Mesothelial cell of epicardium (in vitro differentiated cells): ENCODE measurements around the gene ISCA2. TPM values are rescaled to one million over a fixed set of nuclear protein-coding genes. Genes with fewer than 3 reads are reported as not detected.
A peak's percentile ranks its signal among the peaks of the same experiment; 100 is the strongest.

ENCODE experiments used
- DNase-seq, 2 experiments: peaks; one replicate each; pipeline ENCODE4 v3.0.0; 2021; ENCODE audit warnings: low spot score in 2 of 2; ENCODE audit not compliant: unreplicated experiment in 2 of 2
- H3K27ac Mint-ChIP-seq: 2 replicates; pipeline ENCODE4 v1.8.0; 2021; ENCODE audit warnings: mixed read lengths
- H3K27me3 Mint-ChIP-seq: 2 replicates; pipeline ENCODE4 v1.8.0; 2021; ENCODE audit warnings: low read depth, mixed read lengths
- H3K36me3 Mint-ChIP-seq: 2 replicates; pipeline ENCODE4 v1.8.0; 2021; ENCODE audit warnings: mixed read lengths
- H3K4me1 Mint-ChIP-seq: 2 replicates; pipeline ENCODE4 v1.8.0; 2021; ENCODE audit warnings: mixed read lengths
- H3K4me3 Mint-ChIP-seq: 2 replicates; pipeline ENCODE4 v1.8.0; 2021; ENCODE audit warnings: mild to moderate bottlenecking, moderate library complexity, mixed read lengths
- H3K9me3 Mint-ChIP-seq: 2 replicates; pipeline ENCODE4 v1.8.0; 2021; ENCODE audit warnings: mixed read lengths
- CTCF ChIP-seq: fragments of 200-600 bp; sonication (generic); IDR thresholded peaks from one replicate; pipeline ENCODE4 v1.5.0; 2021; ENCODE audit warnings: antibody characterized with exemption; ENCODE audit not compliant: unreplicated experiment
- total RNA-seq: library from RNA; stranded (reverse); gene quantifications from 3 replicates; pipeline ENCODE4 v1.2.1, GENCODE V29; 2021

ISCA2 gene
- total RNA-seq, 1 donor from 2014 or later: 24.1 TPM

GRCh38 chr14:74492776-74493342 is 706 bp upstream of the ISCA2 start, which contains the start of gene NPC2:
NPC2 (minus strand) TSS chr14:74493305; CDS start chr14:74493274, 31 bp downstream.
- no peak within 1 kb of the TSS for H3K4me3 Mint-ChIP-seq

GRCh38 chr14:74495356-74495755 is 1.8 kb downstream of the ISCA2 start:
- Mint-ChIP-seq H3K36me3 (no peaks in the 10 kb centered on the region), H3K4me1 (peaks cover 15% of the 10 kb centered on the region), H3K27ac (no peak overlapping the region), H3K9me3 (no peaks in the 10 kb centered on the region), H3K27me3 (no peaks in the 10 kb centered on the region), H3K4me3 (no peak overlapping the region)
- TF ChIP-seq CTCF: no peak
- no peak for DNase-seq

More at GRCh38 chr14:74492776-74493342, 706 bp upstream of the ISCA2 start, which contains the start of gene NPC2:
- Mint-ChIP-seq H3K27me3 (no peaks in the 10 kb centered on the region), H3K36me3 (no peaks in the 10 kb centered on the region), H3K9me3 (no peaks in the 10 kb centered on the region), H3K27ac (peak within 1 kb of the TSS; percentile 90), H3K4me1 (peaks cover 35% of the 10 kb centered on the region)
- no peak for TF ChIP-seq CTCF
- DNase-seq: no peak

- no peak for DNase-seq
- Mint-ChIP-seq H3K27me3 (no peaks in the 10 kb centered on the region), H3K4me3 (no peak overlapping the region), H3K36me3 (no peaks in the 10 kb centered on the region), H3K9me3 (no peaks in the 10 kb centered on the region), H3K27ac (no peak overlapping the region), H3K4me1 (peaks cover 6% of the 10 kb centered on the region)
- TF ChIP-seq CTCF: no peak
These were observed 7.0 kb downstream of the ISCA2 start for GRCh38 chr14:74500417-74501134.

GRCh38 chr14:74501135-74501614 is 7.6 kb downstream of the ISCA2 start:
- Mint-ChIP-seq H3K27ac (no peak overlapping the region), H3K9me3 (no peaks in the 10 kb centered on the region), H3K4me3 (no peak overlapping the region), H3K36me3 (no peaks in the 10 kb centered on the region), H3K27me3 (no peaks in the 10 kb centered on the region), H3K4me1 (peaks cover 6% of the 10 kb centered on the region)
- TF ChIP-seq CTCF: peak; percentile 55
- DNase-seq: peak; percentile 62 to 78

GRCh38 chr14:74501691-74502090 is 8.1 kb downstream of the ISCA2 start:
- no peak for TF ChIP-seq CTCF
- Mint-ChIP-seq H3K9me3 (no peaks in the 10 kb centered on the region), H3K36me3 (no peaks in the 10 kb centered on the region), H3K27ac (no peak overlapping the region), H3K27me3 (no peaks in the 10 kb centered on the region), H3K4me1 (peaks cover 6% of the 10 kb centered on the region), H3K4me3 (no peak overlapping the region)
- DNase-seq: no peak
